ENCODE measurements around the gene JMJD6.

GRCh38 chr17:76720941-76721340, 5.5 kb downstream of the JMJD6 start:
- TF ChIP-seq CTCF (IDR thresholded peaks at IDR 0.05; ENCODE audit: low read length) (no peak), EZH2 (IDR thresholded peaks at IDR 0.05; ENCODE audit: borderline replicate concordance, low read length) (no peak)
